Measurements from ENCODE around the gene LRG1.

Gene LRG1

DNA sequence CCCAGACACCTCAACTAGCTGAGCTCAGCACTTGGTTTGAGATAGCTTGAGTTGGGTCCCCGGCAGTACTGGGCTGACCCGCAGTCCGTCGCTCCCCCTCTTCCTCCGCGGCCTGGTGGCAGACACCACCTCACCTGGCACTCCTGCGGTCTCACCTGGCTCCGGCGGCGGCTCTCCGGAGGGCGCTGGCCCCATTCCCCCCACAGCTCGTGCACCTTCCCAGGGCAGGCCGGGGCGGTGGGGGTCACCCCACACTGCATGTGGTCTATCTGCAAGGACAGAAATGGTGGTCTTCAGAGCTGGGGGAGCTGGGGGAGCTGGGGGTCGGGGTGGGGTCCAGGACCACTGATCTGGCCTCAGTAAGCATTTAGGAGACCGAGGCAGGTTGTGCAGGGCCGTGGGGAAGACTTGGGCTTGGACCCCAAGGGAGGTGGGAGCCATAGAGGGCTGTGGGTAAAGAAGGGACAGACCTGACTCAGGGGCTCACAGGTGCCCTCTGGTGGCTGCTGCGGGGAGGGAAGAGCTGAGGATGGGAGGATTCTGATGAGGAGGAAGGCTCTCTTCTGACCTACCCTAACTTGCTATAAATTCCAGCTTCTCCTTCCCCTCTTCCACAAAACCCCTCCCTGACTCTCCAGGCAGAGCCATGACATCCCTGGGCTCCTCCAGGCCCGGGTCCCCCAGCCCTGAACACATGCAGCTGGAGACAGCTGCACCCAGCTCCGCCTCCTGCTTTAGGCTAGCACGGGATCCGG is 14.9 kb downstream of the LRG1 start:
- DNase-seq: no peak

DNA sequence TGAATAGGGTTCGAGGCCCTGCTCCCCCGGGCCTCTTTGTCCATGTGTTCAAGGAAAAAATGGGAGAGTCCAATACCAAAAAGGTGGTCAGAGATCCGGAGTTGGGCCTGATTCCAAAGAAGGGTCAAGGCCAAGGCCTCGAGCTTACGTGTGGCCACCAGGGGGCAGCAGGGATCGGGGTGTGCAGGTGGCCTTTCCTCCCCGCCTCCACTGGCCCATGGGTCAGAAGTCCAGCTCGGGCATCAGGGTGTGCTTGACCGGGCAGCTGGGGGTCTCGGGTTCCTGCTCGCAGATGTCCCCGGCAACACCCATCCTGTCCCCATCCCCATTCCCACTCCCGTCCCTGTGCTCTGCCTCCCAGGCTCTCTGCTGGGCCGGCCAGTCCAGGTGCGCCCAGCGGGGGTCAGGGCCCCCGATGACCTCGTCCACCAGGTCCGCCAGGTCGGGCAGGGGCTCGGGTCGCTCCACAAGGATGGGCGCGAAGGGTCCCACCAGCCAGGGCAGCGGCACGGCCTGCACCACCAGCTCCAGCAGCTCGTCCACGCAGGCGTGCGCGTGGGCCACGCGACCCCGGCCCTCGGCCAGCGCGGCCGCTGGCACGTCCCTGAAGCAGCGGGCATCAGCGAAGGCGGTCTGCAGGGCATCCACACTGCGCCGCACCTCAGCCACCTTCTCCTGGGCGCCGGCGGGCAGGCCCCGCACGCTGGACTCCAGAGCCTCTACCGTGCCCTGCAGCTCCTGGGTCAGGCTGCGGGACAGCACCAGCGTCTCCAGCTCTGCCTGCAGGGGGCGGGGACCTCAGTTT is 16.3 kb downstream of the LRG1 start:
- no peak for DNase-seq

DNA sequence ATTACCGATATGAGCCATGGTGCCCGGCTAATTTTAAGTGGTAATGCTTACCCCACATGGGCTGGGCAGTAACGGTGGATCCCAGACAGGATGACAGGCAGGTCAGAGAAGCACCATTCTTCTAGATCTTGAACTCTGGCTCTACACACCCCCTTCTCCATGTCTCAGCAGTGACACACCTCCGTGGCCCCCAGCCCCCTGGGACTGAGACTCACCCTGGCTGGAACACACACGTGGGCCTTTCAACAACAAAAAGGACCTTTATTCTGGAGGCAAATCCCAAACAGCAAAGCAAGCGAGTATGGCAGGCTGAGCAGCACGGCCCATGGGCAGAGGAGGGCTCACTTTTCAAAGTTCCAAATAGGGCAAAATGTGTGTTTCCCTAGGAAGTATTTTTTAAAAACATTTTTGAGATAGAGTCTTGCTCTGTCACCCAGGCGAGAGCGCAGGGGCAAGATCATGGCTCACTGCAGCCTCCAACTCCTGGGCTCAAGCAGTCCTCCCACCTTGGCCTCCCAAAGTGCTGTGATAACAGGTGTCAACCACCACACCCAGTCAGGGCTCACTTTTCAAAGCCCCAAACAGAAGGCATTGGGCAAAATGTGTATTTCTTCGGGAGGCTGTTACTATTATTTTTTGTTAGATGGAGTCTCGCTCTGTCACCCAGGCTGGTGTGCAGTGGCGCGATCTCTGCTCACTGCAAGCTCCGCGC is 17.4 kb downstream of the LRG1 start:
- DNase-seq: no peak

DNA sequence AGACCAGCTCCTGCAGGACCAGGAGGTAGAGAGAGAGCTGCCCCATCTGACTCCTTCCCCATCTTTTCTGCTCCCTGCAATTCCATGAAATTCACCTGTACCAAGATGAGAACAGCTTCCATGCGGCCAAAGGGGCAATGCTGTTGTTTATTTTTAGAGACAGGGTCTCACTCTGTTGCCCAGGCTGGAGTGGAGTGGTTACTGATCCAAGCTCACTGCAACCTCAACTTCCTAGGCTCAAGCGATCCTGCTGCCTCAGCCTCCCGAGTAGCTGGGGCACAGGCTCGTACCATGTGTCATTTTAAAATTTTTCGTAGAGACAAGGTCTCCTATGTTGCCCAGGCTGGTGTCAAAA is 18.0 kb downstream of the LRG1 start:
- DNase-seq: no peak

DNA sequence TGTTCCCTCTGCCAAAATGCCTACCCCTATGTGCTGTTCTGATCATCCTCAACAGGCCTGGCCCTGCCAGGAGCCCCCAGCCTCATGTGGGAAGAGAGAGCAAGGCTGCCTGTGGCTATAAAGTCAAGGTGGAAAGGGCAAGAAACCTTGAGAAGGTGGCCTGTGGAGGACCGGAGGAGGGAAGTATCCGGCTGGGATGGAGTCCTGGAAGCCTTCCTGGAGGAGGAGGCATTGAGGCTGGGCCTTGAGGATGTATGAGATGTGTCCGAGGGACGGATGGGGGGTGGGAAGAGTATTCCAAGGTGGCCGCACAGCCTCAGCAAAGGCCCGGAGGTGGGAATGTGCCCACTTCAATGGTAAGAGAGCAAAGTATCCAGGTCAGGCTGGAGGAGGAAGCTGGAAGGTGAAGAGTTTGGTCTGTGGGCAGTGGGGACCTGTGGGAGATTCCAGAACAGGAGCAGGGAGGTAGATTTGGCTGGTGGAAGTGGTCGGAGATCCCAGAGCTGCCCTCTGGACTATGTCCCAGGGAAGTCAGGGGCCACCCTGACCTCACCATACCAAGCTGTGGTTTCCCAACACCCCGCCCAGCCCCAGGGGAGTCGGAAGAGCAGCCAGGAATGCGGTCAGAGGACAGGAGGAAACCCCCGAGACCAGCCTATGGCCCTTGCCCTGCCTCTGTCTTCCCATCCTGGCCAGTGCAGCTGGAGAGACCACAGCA is 18.5 kb downstream of the LRG1 start:
- DNase-seq: no peak

- no peak for DNase-seq
Measured at GRCh38 chr19:4519521-4520277, 20.1 kb downstream of the LRG1 start.

DNA sequence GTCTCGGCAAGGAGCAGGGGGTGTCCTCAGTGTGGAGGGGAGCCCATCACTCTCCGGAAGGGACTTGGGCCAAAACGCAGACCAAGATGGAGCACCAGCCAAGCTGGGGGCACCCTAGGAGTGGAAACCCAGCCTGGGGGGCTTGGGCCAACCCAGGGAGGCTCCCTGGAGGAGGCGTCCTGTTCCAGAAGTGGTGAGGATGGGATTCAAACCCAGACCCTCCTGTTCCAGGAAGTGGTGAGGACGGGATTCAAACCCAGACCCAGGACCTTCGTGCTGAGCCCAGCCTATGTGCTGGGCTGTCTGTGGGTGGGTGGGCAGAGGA is 20.7 kb downstream of the LRG1 start:
- no peak for DNase-seq

GRCh38 chr19:4518345-4519171 is 21.3 kb downstream of the LRG1 start, which contains the start of gene PLIN4:
TSS of gene PLIN4 (minus strand) at chr19:4518486. CDS start at chr19:4518272, 214 bp downstream.
- DNase-seq: no peak

- DNase-seq: no peak
Measured at GRCh38 chr19:4517451-4518057, 22.3 kb downstream of the LRG1 start.

DNA sequence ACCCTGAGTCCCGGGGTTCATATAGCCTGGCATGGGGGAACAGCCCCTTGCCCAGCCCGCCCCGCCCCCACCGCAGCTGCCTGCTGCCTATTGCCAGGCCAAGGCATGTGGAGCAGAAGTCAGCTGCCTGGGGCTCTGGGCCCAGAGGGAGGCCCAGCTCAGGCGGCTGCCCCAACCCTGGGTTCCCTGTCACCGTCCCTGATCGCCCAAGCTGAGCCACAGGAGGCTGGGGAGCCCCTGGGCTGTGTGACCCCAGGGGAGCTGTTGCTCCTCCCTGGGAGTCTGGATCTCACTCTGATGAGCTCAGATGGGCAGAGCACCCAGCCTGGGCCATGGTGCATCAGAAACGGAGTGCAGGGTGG is 22.9 kb downstream of the LRG1 start:
- DNase-seq: no peak

GRCh38 chr19:4516199-4516938 is 23.5 kb downstream of the LRG1 start:
- DNase-seq: no peak

DNA sequence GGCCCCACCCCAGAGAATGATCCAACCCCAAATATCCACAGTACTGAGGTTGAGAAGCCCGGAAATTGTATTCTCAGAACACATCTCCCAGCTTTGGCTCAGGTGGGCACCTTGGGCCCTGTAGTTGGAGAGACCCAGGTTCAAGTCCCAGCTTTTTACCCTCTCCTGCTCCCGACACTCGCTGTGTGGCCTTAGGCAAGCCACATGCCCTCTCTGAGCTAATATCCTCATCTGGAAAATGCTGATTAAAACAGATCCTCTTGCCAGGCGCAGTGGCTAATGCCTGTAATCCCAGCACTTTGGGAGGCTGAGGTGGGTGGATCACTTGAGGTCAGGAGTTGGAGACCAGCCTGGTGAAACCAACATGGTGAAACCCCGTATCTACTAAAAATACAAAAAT is 24.1 kb downstream of the LRG1 start:
- DNase-seq: no peak

DNA sequence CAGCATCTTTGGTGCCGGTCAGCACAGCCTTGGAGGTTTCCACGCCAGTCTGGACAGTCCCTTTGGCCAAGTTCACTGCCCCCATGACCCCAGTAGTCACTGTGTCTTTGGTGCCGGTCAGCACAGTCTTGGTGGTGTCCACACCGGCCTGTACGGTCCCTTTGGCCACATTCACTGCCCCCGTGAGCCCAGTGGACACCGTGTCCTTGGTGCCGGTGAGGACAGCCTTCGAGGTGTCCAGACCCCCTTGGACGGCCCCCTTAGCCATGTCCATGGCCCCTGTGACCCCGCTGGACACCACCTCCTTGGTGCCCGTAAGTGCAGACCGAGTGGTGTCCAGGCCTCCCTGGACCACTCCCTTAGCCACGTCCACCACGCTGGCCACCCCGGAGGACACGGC is 26.6 kb downstream of the LRG1 start:
- DNase-seq: no peak

DNA sequence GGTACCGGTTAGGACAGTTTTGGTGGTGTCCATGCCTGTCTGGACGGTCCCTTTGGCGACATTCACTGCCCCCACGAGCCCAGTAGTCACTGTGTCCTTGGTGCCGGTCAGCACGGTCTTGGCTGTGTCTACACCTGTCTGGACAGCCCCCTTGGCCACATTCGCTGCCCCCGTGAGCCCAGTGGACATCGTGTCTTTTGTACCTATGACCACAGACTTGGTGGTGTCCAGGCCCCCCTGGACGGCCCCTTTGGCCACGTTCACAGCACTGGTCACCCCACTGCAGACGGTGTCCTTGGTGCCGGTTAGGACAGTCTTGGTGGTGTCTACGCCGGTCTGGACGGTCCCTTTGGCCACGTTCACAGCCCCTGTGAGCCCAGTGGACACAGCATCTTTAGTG is 27.8 kb downstream of the LRG1 start:
- no peak for DNase-seq

DNA sequence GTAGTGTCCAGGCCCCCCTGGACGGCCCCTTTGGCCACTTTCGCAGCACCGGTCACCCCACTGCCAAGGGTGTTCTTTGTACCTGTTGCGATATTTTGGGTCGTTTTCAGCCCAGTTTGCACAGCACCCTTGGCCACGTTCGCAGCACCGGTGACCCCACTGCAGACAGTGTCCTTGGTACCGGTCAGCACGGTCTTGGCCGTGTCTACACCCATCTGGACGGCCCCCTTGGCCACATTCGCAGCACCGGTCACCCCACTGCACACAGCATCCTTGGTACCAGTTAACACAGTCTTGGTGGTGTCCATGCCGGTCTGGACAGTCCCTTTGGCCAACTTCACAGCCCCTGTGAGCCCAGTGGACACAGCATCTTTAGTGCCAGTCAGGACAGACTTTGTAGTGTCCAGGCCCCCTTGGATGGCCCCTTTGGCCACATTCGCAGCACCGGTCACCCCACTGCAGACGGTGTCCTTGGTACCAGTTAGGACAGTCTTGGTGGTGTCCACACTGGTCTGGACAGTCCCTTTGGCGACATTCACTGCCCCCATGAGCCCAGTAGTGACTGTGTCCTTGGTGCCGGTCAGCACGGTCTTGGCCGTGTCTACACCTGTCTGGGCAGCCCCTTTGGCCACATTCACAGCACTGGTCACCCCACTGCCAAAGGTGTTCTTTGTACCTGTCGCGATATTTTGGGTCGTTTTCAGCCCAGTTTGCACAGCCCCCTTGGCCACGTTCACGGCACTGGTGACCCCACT is 28.4 kb downstream of the LRG1 start:
- no peak for DNase-seq

DNA sequence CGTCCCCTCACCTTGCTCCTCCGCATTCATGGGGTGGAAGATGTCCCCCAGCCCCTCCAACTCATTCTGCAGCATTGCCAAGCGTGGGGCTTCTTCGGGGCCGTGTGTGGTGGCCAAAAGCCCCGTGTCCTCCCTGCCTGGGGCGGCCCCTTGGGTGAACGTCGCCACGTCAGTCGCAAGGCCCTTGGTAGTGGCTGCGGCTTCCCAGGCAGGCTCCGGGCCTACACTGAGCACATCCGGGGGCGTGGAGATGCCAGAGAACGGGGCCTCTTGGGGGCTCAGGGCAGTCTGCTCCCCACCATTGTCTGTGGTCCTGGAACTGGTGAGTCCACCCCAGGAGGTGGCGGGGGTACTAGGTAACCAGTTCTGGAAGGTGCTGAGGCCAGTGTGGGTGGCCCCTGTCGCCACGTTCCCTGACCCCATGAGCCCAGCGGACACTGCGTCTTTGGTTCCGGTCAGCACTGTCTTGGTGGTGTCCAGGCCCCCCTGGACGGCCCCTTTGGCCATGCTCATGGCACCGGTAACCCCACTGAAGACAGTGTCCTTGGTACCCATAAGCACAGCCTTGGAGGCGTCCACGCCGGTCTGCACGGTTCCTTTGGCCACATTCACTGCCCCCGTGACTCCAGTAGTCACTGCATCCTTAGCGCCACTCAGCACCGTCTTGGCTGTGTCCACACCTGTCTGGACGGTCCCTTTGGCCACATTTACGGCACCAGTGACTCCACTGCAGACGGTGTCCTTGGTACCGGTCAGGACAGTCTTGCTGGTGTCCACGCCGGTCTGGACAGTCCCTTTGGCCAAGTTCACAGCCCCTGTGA is 29.2 kb downstream of the LRG1 start:
- DNase-seq: no peak

DNA sequence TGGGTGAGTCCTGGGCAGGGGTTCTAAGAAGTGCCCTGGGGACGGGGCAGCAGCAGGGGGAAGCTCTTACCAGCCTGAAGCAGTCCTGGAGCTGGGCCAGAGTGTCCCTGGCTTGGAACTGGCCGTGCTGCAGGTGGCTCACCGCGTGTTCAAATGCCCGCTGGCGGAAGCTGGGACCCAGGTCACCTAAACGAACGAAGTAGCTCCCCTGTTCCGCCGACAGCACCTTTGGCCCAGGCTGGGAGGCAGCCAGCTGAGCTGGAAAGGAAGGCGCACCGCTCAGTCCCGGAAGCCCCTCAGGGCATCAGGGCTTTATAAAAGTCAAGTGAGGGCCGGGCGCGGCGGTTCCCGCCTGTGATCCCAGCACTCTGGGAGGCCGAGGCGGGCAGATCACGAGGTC is 31.1 kb downstream of the LRG1 start:
- no peak for DNase-seq

DNA sequence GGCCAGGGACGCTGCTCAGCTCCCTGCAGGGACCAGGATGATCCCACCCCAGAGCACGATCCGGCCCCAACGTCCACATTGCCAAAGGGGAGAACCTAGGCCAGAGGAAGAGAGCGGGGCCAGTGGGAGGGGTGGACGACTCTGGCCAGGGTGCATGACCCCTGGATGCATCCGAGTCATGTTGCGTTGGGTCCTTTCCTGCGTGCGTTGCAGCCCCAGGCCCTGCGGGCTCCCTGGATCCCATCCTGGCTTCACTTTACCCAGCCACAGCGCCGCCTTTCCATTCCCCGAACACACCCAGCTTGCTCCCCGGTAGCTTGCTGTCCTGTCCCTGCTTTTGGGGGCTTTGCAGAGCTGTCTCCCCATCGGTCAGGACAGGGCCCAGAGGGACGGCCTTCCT is 32.0 kb downstream of the LRG1 start:
- no peak for DNase-seq

DNA sequence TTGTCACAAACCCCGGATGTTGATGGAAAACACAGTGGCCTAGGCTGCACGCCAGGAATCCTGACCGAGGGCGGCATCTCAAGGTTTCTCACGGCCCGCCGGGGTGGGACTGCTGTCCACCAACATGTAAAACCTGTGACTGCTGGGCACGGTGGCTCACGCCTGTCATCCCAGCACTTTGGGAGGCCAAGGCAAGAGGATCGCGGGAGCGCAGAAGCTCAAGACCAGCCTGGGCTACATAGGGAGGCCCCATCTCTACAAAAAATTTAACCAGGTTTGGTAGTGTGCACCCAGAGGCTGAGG is 32.7 kb downstream of the LRG1 start:
- DNase-seq: no peak

All from NCI-H524 treated with DMSO at 0.1 percent for 48 hours (cell line).